Trophoblast cell (in vitro differentiated cells and primary cell): ENCODE measurements around the gene MARCHF10.
A peak's percentile ranks its signal among the peaks of the same experiment; 100 is the strongest.

Source experiments
- DNase-seq, 2 donors: peaks; one replicate each; pipeline ENCODE4 v3.0.0-alpha.2; 2016
- H2AFZ ChIP-seq: 2 replicates; pipeline ENCODE4 v1.6.1; 2013; ENCODE audit warnings: low read length, moderate library complexity, mild to moderate bottlenecking; ENCODE audit not compliant: insufficient read depth, poor library complexity
- H2AK5ac ChIP-seq: 2 replicates; pipeline ENCODE4 v1.6.1; 2013; ENCODE audit warnings: mild to moderate bottlenecking, low read length
- H2BK120ac ChIP-seq: 2 replicates; pipeline ENCODE4 v1.6.1; 2013; ENCODE audit warnings: low read length, mild to moderate bottlenecking, moderate library complexity; ENCODE audit not compliant: insufficient read depth, poor library complexity
- H2BK12ac ChIP-seq: 2 replicates; pipeline ENCODE4 v1.6.1; 2013; ENCODE audit warnings: mild to moderate bottlenecking, low read length, moderate library complexity
- H2BK5ac ChIP-seq: 2 replicates; pipeline ENCODE4 v1.6.1; 2013; ENCODE audit warnings: low read length, low read depth, moderate library complexity, mild to moderate bottlenecking; ENCODE audit not compliant: poor library complexity
- H3K14ac ChIP-seq: 2 replicates; pipeline ENCODE4 v1.6.1; 2013; ENCODE audit warnings: mild to moderate bottlenecking, low read length
- H3K18ac ChIP-seq: 2 replicates; pipeline ENCODE4 v1.6.1; 2013; ENCODE audit warnings: mild to moderate bottlenecking, low read length
- H3K23ac ChIP-seq: 2 replicates; pipeline ENCODE4 v1.6.1; 2013; ENCODE audit warnings: low read length
- H3K27ac ChIP-seq: 2 replicates; pipeline ENCODE4 v1.5.1; 2013; ENCODE audit warnings: low read depth, mild to moderate bottlenecking, inconsistent platforms, low read length, moderate library complexity
- H3K27me3 ChIP-seq: 2 replicates; pipeline ENCODE4 v1.6.1; 2013; ENCODE audit warnings: inconsistent platforms, mild to moderate bottlenecking, low read length, moderate library complexity; ENCODE audit not compliant: insufficient read depth
- H3K36me3 ChIP-seq, 2 experiments: 1 replicate in 1 of 2; 2 replicates in 1 of 2; pipeline ENCODE4 v1.6.1; 2013; ENCODE audit warnings: low read length in 2 of 2, mild to moderate bottlenecking in 2 of 2, moderate library complexity in 1 of 2; ENCODE audit not compliant: insufficient read depth in 2 of 2, control insufficient read depth in 1 of 2
- H3K4ac ChIP-seq: 2 replicates; pipeline ENCODE4 v1.6.1; 2013; ENCODE audit warnings: low read depth, mild to moderate bottlenecking, low read length, moderate library complexity
- H3K4me1 ChIP-seq, 2 experiments: 1 replicate in 1 of 2; 2 replicates in 1 of 2; pipeline ENCODE4 v1.6.1; 2013; ENCODE audit warnings: low read length in 2 of 2, mild to moderate bottlenecking in 2 of 2, moderate library complexity in 1 of 2; ENCODE audit not compliant: insufficient read depth in 2 of 2, control insufficient read depth in 1 of 2
- H3K4me2 ChIP-seq: 2 replicates; pipeline ENCODE4 v1.6.1; 2013; ENCODE audit warnings: inconsistent platforms, mild to moderate bottlenecking, low read length, moderate library complexity
- H3K4me3 ChIP-seq: 2 replicates; pipeline ENCODE4 v1.5.1; 2013; ENCODE audit warnings: mild to moderate bottlenecking, low read depth, low read length, inconsistent platforms
- H3K79me1 ChIP-seq: one replicate; pipeline ENCODE4 v1.6.1; 2013; ENCODE audit warnings: low read length
- H3K79me2 ChIP-seq: 2 replicates; pipeline ENCODE4 v1.6.1; 2013; ENCODE audit warnings: low read length, mild to moderate bottlenecking; ENCODE audit not compliant: control insufficient read depth, insufficient read depth, poor library complexity
- H3K9ac ChIP-seq: 2 replicates; pipeline ENCODE4 v1.6.1; 2013; ENCODE audit warnings: mild to moderate bottlenecking, low read length
- H3K9me3 ChIP-seq: 2 replicates; pipeline ENCODE4 v1.6.1; 2013; ENCODE audit warnings: low read depth, mild to moderate bottlenecking, control low read depth, inconsistent platforms, low read length; ENCODE audit not compliant: insufficient read depth
- H4K12ac ChIP-seq: 2 replicates; pipeline ENCODE4 v1.6.1; 2013; ENCODE audit warnings: low read depth, mild to moderate bottlenecking, low read length, moderate library complexity
- H4K8ac ChIP-seq: 2 replicates; pipeline ENCODE4 v1.6.1; 2013; ENCODE audit warnings: low read depth, mild to moderate bottlenecking, low read length, moderate library complexity
- H4K91ac ChIP-seq: one replicate; pipeline ENCODE4 v1.6.1; 2013; ENCODE audit warnings: low read depth, mild to moderate bottlenecking, low read length, moderate library complexity
- WGBS: extraction: QIAGEN DNeasy Blood & Tissue Kit; methylation state at CpG from one replicate; pipeline ENCODE4 v1.1.7; 2013; ENCODE audit warnings: missing lambda C conversion rate; ENCODE audit not compliant: insufficient read length, insufficient coverage; ENCODE audit errors: extremely low coverage; 5-methylcytosine and 5-hydroxymethylcytosine counted together

The MARCHF10 gene

GRCh38 chr17:62781831-62782251, 26.3 kb downstream of the MARCHF10 start:
- no CpG with 5 or more reads among the region's 2 CpGs for WGBS
- no peak overlapping the region for H3K4ac ChIP-seq
- no peaks in the 10 kb centered on the region for H3K27me3 ChIP-seq

GRCh38 chr17:62781356-62781755, 26.8 kb downstream of the MARCHF10 start:
- no peak overlapping the region for H3K4ac ChIP-seq
- no peaks in the 10 kb centered on the region for H3K27me3 ChIP-seq
- no peak overlapping the region for H2AFZ ChIP-seq
- no peak overlapping the region for H3K23ac ChIP-seq
- H3K4me3 ChIP-seq = no peak overlapping the region
- no peaks in the 10 kb centered on the region for H3K36me3 ChIP-seq
- H3K14ac ChIP-seq = no peak overlapping the region
- no CpG with 5 or more reads among the region's 3 CpGs for WGBS
- no peaks in the 10 kb centered on the region for H3K79me2 ChIP-seq
- H4K91ac ChIP-seq = no peak overlapping the region
- no peak overlapping the region for H3K27ac ChIP-seq
- H4K12ac ChIP-seq = no peak overlapping the region
- no peak overlapping the region for H2BK5ac ChIP-seq
- H3K4me1 ChIP-seq = peaks cover 10 to 16% of the 10 kb centered on the region in 2 experiments
- no peak overlapping the region for H2BK120ac ChIP-seq
- no peak overlapping the region for H3K9ac ChIP-seq
- H2AK5ac ChIP-seq = no peak overlapping the region
- no peaks in the 10 kb centered on the region for H3K9me3 ChIP-seq
- H3K18ac ChIP-seq = no peak overlapping the region
- H2BK12ac ChIP-seq = peak overlapping the region; percentile 8
- DNase-seq = no peak
- no peak overlapping the region for H4K8ac ChIP-seq
- no peak overlapping the region for H3K4me2 ChIP-seq
- H3K79me1 ChIP-seq = peaks cover 6% of the 10 kb centered on the region

More at GRCh38 chr17:62781831-62782251, 26.3 kb downstream of the MARCHF10 start:
- no peaks in the 10 kb centered on the region for H3K79me2 ChIP-seq
- H3K14ac ChIP-seq = no peak overlapping the region
- H2BK120ac ChIP-seq = no peak overlapping the region
- H3K4me2 ChIP-seq = no peak overlapping the region
- H3K36me3 ChIP-seq = no peaks in the 10 kb centered on the region
- no peak overlapping the region for H2BK12ac ChIP-seq
- H4K91ac ChIP-seq = no peak overlapping the region
- H2AFZ ChIP-seq = no peak overlapping the region
- H3K4me1 ChIP-seq = peaks cover 10 to 16% of the 10 kb centered on the region in 2 experiments
- no peak overlapping the region for H4K12ac ChIP-seq
- H3K4me3 ChIP-seq = no peak overlapping the region
- H2BK5ac ChIP-seq = no peak overlapping the region
- no peak overlapping the region for H2AK5ac ChIP-seq
- no peak overlapping the region for H3K27ac ChIP-seq
- H3K9ac ChIP-seq = no peak overlapping the region
- no peak overlapping the region for H4K8ac ChIP-seq
- no peaks in the 10 kb centered on the region for H3K9me3 ChIP-seq
- H3K18ac ChIP-seq = no peak overlapping the region
- no peak overlapping the region for H3K23ac ChIP-seq
- peaks cover 6% of the 10 kb centered on the region for H3K79me1 ChIP-seq
- peak in 1 of 2 donors; percentile 87 for DNase-seq

- Histone ChIP-seq H3K9me3 (no peaks in the 10 kb centered on the region), H3K14ac (no peak overlapping the region), H3K4me2 (no peak overlapping the region), H4K12ac (no peak overlapping the region), H3K79me1 (peaks cover 6% of the 10 kb centered on the region), H3K4me3 (no peak overlapping the region), H3K36me3 (no peaks in the 10 kb centered on the region), H2AK5ac (peak overlapping the region; percentile 82), H3K23ac (no peak overlapping the region), H2BK12ac (peak overlapping the region; percentile 61), H3K4ac (no peak overlapping the region), H3K4me1 (peaks cover 10 to 16% of the 10 kb centered on the region in 2 experiments), H4K8ac (no peak overlapping the region), H3K27ac (no peak overlapping the region), H2BK5ac (no peak overlapping the region), H2AFZ (no peak overlapping the region), H3K27me3 (no peaks in the 10 kb centered on the region), H3K18ac (no peak overlapping the region), H3K9ac (no peak overlapping the region), H4K91ac (peak overlapping the region; percentile 43), H3K79me2 (no peaks in the 10 kb centered on the region), H2BK120ac (no peak overlapping the region)
- peak in 1 of 2 donors; percentile 13 for DNase-seq
- WGBS = no CpG with 5 or more reads among the region's 6 CpGs
Measured at GRCh38 chr17:62780951-62781350, 27.2 kb downstream of the MARCHF10 start.

- Histone ChIP-seq H3K27me3 (no peaks in the 10 kb centered on the region), H3K4me2 (no peak overlapping the region), H2AK5ac (no peak overlapping the region), H3K79me2 (no peaks in the 10 kb centered on the region), H3K23ac (no peak overlapping the region), H4K12ac (no peak overlapping the region), H3K79me1 (peaks cover 6% of the 10 kb centered on the region), H3K14ac (no peak overlapping the region), H4K91ac (peak overlapping the region; percentile 78), H3K4me3 (no peak overlapping the region), H3K36me3 (no peaks in the 10 kb centered on the region), H3K27ac (no peak overlapping the region), H2BK12ac (peak overlapping the region; percentile 91), H3K9me3 (no peaks in the 10 kb centered on the region), H3K4me1 (peaks cover 10 to 16% of the 10 kb centered on the region in 2 experiments), H3K18ac (no peak overlapping the region), H2AFZ (no peak overlapping the region), H3K4ac (no peak overlapping the region), H4K8ac (no peak overlapping the region), H3K9ac (no peak overlapping the region), H2BK5ac (no peak overlapping the region), H2BK120ac (peak overlapping the region; percentile 65)
- no CpG with 5 or more reads among the region's 7 CpGs for WGBS
- DNase-seq = no peak
Measured at GRCh38 chr17:62780269-62780668, 27.8 kb downstream of the MARCHF10 start.
